Adipocyte (in vitro differentiated cells): ENCODE measurements around the gene ZNF148.

Source experiments
- DNase-seq: peaks from one replicate; pipeline ENCODE4 v3.0.0-alpha.2; 2015; ENCODE audit warnings: low read depth
- H3K27me3 ChIP-seq: replicated peaks from 2 replicates; pipeline ENCODE4 v1.7.0; 2013; ENCODE audit warnings: mild to moderate bottlenecking, low read length, moderate library complexity; ENCODE audit not compliant: control insufficient read depth, insufficient read depth
- H3K36me3 ChIP-seq: 2 replicates; pipeline ENCODE4 v1.7.0; 2013; ENCODE audit warnings: low read length, mild to moderate bottlenecking, moderate library complexity; ENCODE audit not compliant: control insufficient read depth, insufficient read depth, severe bottlenecking
- H3K4me1 ChIP-seq: 2 replicates; pipeline ENCODE4 v1.7.0; 2013; ENCODE audit warnings: mild to moderate bottlenecking, low read length, moderate library complexity; ENCODE audit not compliant: control insufficient read depth, insufficient read depth
- H3K4me3 ChIP-seq: 2 replicates; pipeline ENCODE4 v1.7.0; 2013; ENCODE audit warnings: mild to moderate bottlenecking, low read length, moderate library complexity
- H3K9ac ChIP-seq: 2 replicates; pipeline ENCODE4 v1.7.0; 2013; ENCODE audit warnings: mild to moderate bottlenecking, low read length, moderate library complexity
- H3K9me3 ChIP-seq: 2 replicates; pipeline ENCODE4 v1.7.0; 2013; ENCODE audit warnings: mild to moderate bottlenecking, low read length, moderate library complexity; ENCODE audit not compliant: control insufficient read depth

The ZNF148 gene

GRCh38 chr3:125245521-125245920, 129.6 kb downstream of the ZNF148 start:
- Histone ChIP-seq H3K4me3 (no peak overlapping the region), H3K36me3 (peaks cover 4% of the 10 kb centered on the region), H3K9ac (no peak overlapping the region), H3K27me3 (no peaks in the 10 kb centered on the region), H3K4me1 (peaks cover 4% of the 10 kb centered on the region), H3K9me3 (no peaks in the 10 kb centered on the region)
- no peak for DNase-seq

GRCh38 chr3:125240496-125240895, 134.6 kb downstream of the ZNF148 start:
- peaks cover 16% of the 10 kb centered on the region for H3K4me1 ChIP-seq
- no peaks in the 10 kb centered on the region for H3K9me3 ChIP-seq
- H3K36me3 ChIP-seq: no peaks in the 10 kb centered on the region
- H3K9ac ChIP-seq: no peak overlapping the region
- no peak overlapping the region for H3K4me3 ChIP-seq
- no peaks in the 10 kb centered on the region for H3K27me3 ChIP-seq
- peak; percentile 56 for DNase-seq

- Histone ChIP-seq H3K4me1 (peaks cover 16% of the 10 kb centered on the region), H3K27me3 (no peaks in the 10 kb centered on the region), H3K9me3 (no peaks in the 10 kb centered on the region), H3K36me3 (no peaks in the 10 kb centered on the region), H3K4me3 (no peak overlapping the region), H3K9ac (no peak overlapping the region)
- no peak for DNase-seq
Observed at GRCh38 chr3:125239266-125239665, 135.9 kb downstream of the ZNF148 start.

GRCh38 chr3:125238759-125239158, 136.4 kb downstream of the ZNF148 start:
- H3K36me3 ChIP-seq: no peaks in the 10 kb centered on the region
- H3K4me1 ChIP-seq: peaks cover 16% of the 10 kb centered on the region
- DNase-seq: no peak
- H3K9me3 ChIP-seq: no peaks in the 10 kb centered on the region
- H3K9ac ChIP-seq: no peak overlapping the region
- no peak overlapping the region for H3K4me3 ChIP-seq
- H3K27me3 ChIP-seq: no peaks in the 10 kb centered on the region

- H3K36me3 ChIP-seq: peaks cover 15% of the 10 kb centered on the region
- no peaks in the 10 kb centered on the region for H3K9me3 ChIP-seq
- H3K4me3 ChIP-seq: no peak overlapping the region
- no peak overlapping the region for H3K9ac ChIP-seq
- peaks cover 24% of the 10 kb centered on the region for H3K4me1 ChIP-seq
- no peaks in the 10 kb centered on the region for H3K27me3 ChIP-seq
- DNase-seq: peak; percentile 62
Observed at GRCh38 chr3:125236331-125236903, 138.7 kb downstream of the ZNF148 start.

GRCh38 chr3:125234831-125235230, 140.3 kb downstream of the ZNF148 start:
- Histone ChIP-seq H3K9ac (no peak overlapping the region), H3K36me3 (peaks cover 15% of the 10 kb centered on the region), H3K27me3 (no peaks in the 10 kb centered on the region), H3K4me1 (peaks cover 33% of the 10 kb centered on the region), H3K4me3 (no peak overlapping the region), H3K9me3 (no peaks in the 10 kb centered on the region)
- no peak for DNase-seq

GRCh38 chr3:125232401-125232800, 142.7 kb downstream of the ZNF148 start:
- H3K9ac ChIP-seq: no peak overlapping the region
- no peaks in the 10 kb centered on the region for H3K27me3 ChIP-seq
- no peaks in the 10 kb centered on the region for H3K9me3 ChIP-seq
- peaks cover 18% of the 10 kb centered on the region for H3K36me3 ChIP-seq
- peaks cover 36% of the 10 kb centered on the region for H3K4me1 ChIP-seq
- no peak for DNase-seq
- no peak overlapping the region for H3K4me3 ChIP-seq

- DNase-seq: peak; percentile 71
- no peaks in the 10 kb centered on the region for H3K9me3 ChIP-seq
- peaks cover 36% of the 10 kb centered on the region for H3K4me1 ChIP-seq
- peak overlapping the region; percentile 41 for H3K9ac ChIP-seq
- H3K4me3 ChIP-seq: no peak overlapping the region
- H3K36me3 ChIP-seq: peaks cover 18% of the 10 kb centered on the region
- no peaks in the 10 kb centered on the region for H3K27me3 ChIP-seq
Observed at GRCh38 chr3:125231895-125232294, 143.2 kb downstream of the ZNF148 start.

- no peaks in the 10 kb centered on the region for H3K27me3 ChIP-seq
- H3K36me3 ChIP-seq: peaks cover 18% of the 10 kb centered on the region
- no peaks in the 10 kb centered on the region for H3K9me3 ChIP-seq
- no peak overlapping the region for H3K9ac ChIP-seq
- peaks cover 27% of the 10 kb centered on the region for H3K4me1 ChIP-seq
- H3K4me3 ChIP-seq: no peak overlapping the region
- no peak for DNase-seq
Observed at GRCh38 chr3:125229707-125230106, 145.4 kb downstream of the ZNF148 start.

- Histone ChIP-seq H3K4me3 (no peak overlapping the region), H3K9ac (no peak overlapping the region), H3K36me3 (peaks cover 18% of the 10 kb centered on the region), H3K27me3 (no peaks in the 10 kb centered on the region), H3K4me1 (peaks cover 27% of the 10 kb centered on the region), H3K9me3 (no peaks in the 10 kb centered on the region)
- no peak for DNase-seq
Observed at GRCh38 chr3:125229168-125229567, 146.0 kb downstream of the ZNF148 start.

- Histone ChIP-seq H3K4me3 (no peak overlapping the region), H3K9ac (no peak overlapping the region), H3K36me3 (no peaks in the 10 kb centered on the region), H3K9me3 (no peaks in the 10 kb centered on the region), H3K27me3 (no peaks in the 10 kb centered on the region), H3K4me1 (no peaks in the 10 kb centered on the region)
- DNase-seq: no peak
Observed at GRCh38 chr3:125221831-125222230, 153.3 kb downstream of the ZNF148 start.
